H1 (cell line): Measurements from ENCODE around the gene MYO7B. TPM values are rescaled to one million over a fixed set of nuclear protein-coding genes. Genes with fewer than 3 reads are reported as not detected.

Source experiments
- CTCF ChIA-PET: fragments of 300-600 bp; sonication (Branson Sonifier 250); formaldehyde crosslinking; loops from one replicate; lab custom pipeline; 2021; ENCODE audit not compliant: partially characterized antibody; lab: Charles Lee
- POLR2A ChIA-PET: fragments of 300-600 bp; sonication (Branson Sonifier 250); formaldehyde crosslinking; loops from one replicate; lab custom pipeline; 2021; ENCODE audit warnings: inconsistent platforms; ENCODE audit not compliant: partially characterized antibody; lab: Charles Lee
- DNase-seq, 2 experiments: peaks; one replicate each; pipeline versions ENCODE4 v3.0.0 to v3.0.0-alpha.2; 2010 to 2022; ENCODE audit warnings: low spot score in 2 of 2, low read depth in 1 of 2, mixed read lengths in 1 of 2
- FAIRE-seq: peaks from 2 replicates; lab custom pipeline; 2011; peaks lifted over from hg19 to GRCh38; lab: Jason Lieb, UNC
- H2AFZ ChIP-seq: 2 replicates; pipeline ENCODE4 v1.8.1; 2012; ENCODE audit warnings: low read length, inconsistent platforms
- H2AK5ac ChIP-seq: 2 replicates; pipeline ENCODE4 v1.6.1; 2013; ENCODE audit warnings: low read depth, low read length
- H2BK120ac ChIP-seq: replicated peaks from 2 replicates; pipeline ENCODE3; 2013; ENCODE audit warnings: low read depth, low read length, inconsistent platforms
- H2BK12ac ChIP-seq: 2 replicates; pipeline ENCODE4 v1.6.1; 2013; ENCODE audit warnings: low read depth, low read length
- H2BK15ac ChIP-seq: 2 replicates; pipeline ENCODE4 v1.6.1; 2013; ENCODE audit warnings: low read length
- H2BK20ac ChIP-seq: 2 replicates; pipeline ENCODE4 v1.6.1; 2013; ENCODE audit warnings: low read length
- H2BK5ac ChIP-seq: 2 replicates; pipeline ENCODE4 v1.6.1; 2013; ENCODE audit warnings: low read depth, low read length
- H3K14ac ChIP-seq: 2 replicates; pipeline ENCODE4 v1.6.1; 2013; ENCODE audit warnings: inconsistent platforms; ENCODE audit not compliant: insufficient read length
- H3K18ac ChIP-seq: 2 replicates; pipeline ENCODE4 v1.6.1; 2013; ENCODE audit warnings: low read length; ENCODE audit errors: extremely low read depth
- H3K23ac ChIP-seq: 2 replicates; pipeline ENCODE4 v1.6.1; 2013; ENCODE audit warnings: inconsistent platforms; ENCODE audit not compliant: insufficient read length
- H3K23me2 ChIP-seq: 2 replicates; pipeline ENCODE4 v1.6.1; 2013; ENCODE audit warnings: low read depth, low read length
- H3K27ac ChIP-seq: 2 replicates; pipeline ENCODE4 v1.6.1; 2011; ENCODE audit warnings: low read depth, low read length, inconsistent platforms
- H3K27me3 ChIP-seq, 4 experiments: replicated peaks in 1 of 4; 1 replicate in 1 of 4; 2 replicates in 3 of 4; pipeline versions ENCODE4 v1.6.1 to v1.8.1; 2011 to 2013; ENCODE audit warnings: low read length in 3 of 4, mild to moderate bottlenecking in 3 of 4, inconsistent platforms in 2 of 4, mixed read lengths in 2 of 4, moderate library complexity in 1 of 4; ENCODE audit not compliant: control insufficient read depth in 3 of 4, insufficient read depth in 3 of 4; ENCODE audit errors: extremely low read depth in 1 of 4
- H3K36me3 ChIP-seq, 4 experiments: 2 replicates each; pipeline versions ENCODE4 v1.6.1 to v1.8.1; 2011 to 2013; ENCODE audit warnings: mild to moderate bottlenecking in 4 of 4, low read length in 3 of 4, moderate library complexity in 2 of 4, control low read depth in 1 of 4, inconsistent platforms in 1 of 4; ENCODE audit not compliant: insufficient read depth in 4 of 4, control insufficient read depth in 2 of 4
- H3K4ac ChIP-seq: replicated peaks from 2 replicates; pipeline ENCODE3; 2013; ENCODE audit warnings: low read length, low read depth, mixed read lengths, inconsistent platforms; ENCODE audit not compliant: insufficient read length
- H3K4me1 ChIP-seq, 4 experiments: replicated peaks in 1 of 4; 1 replicate in 1 of 4; 2 replicates in 3 of 4; pipeline versions ENCODE4 v1.6.1 to v1.8.1; 2011 to 2013; ENCODE audit warnings: low read length in 3 of 4, inconsistent platforms in 2 of 4, mixed read lengths in 1 of 4; ENCODE audit not compliant: insufficient read depth in 4 of 4, control insufficient read depth in 3 of 4
- H3K4me2 ChIP-seq, 2 experiments: 2 replicates each; pipeline versions ENCODE4 v1.6.1 to v1.8.1; 2011 to 2013; ENCODE audit warnings: low read depth in 2 of 2, low read length in 2 of 2, control low read depth in 1 of 2, inconsistent platforms in 1 of 2, mild to moderate bottlenecking in 1 of 2; ENCODE audit not compliant: insufficient read depth in 1 of 2
- H3K4me3 ChIP-seq, 4 experiments: fragments of 200-600, 300-600 bp in 1 of 4; sonication (generic), shearing (Covaris generic), sonication (Bioruptor Twin) in 1 of 4; 2 replicates each; pipeline versions ENCODE4 v1.5.1 to v1.8.1; 2011 to 2016; ENCODE audit warnings: low read length in 4 of 4, low read depth in 3 of 4, control low read depth in 2 of 4, inconsistent platforms in 2 of 4, mild to moderate bottlenecking in 2 of 4, mixed read lengths in 1 of 4, moderate library complexity in 1 of 4; ENCODE audit not compliant: insufficient read depth in 2 of 4; ENCODE audit errors: extremely low read depth in 1 of 4
- H3K56ac ChIP-seq: replicated peaks from 2 replicates; pipeline ENCODE3; 2013; ENCODE audit warnings: low read depth, mild to moderate bottlenecking, mixed read lengths, low read length, inconsistent platforms; ENCODE audit not compliant: insufficient read length
- H3K79me1 ChIP-seq: 2 replicates; pipeline ENCODE4 v1.6.1; 2013; ENCODE audit warnings: low read depth, low read length, control low read depth
- H3K79me2 ChIP-seq, 2 experiments: 2 replicates each; pipeline versions ENCODE4 v1.6.1 to v1.8.1; 2012 to 2013; ENCODE audit warnings: low read length in 2 of 2, mild to moderate bottlenecking in 2 of 2, inconsistent platforms in 1 of 2; ENCODE audit not compliant: insufficient read depth in 2 of 2, control insufficient read depth in 1 of 2
- H3K9ac ChIP-seq, 4 experiments: replicated peaks in 1 of 4; 1 replicate in 1 of 4; 2 replicates in 3 of 4; pipeline versions ENCODE4 v1.6.1 to v1.8.1; 2011 to 2013; ENCODE audit warnings: low read depth in 3 of 4, low read length in 3 of 4, control low read depth in 2 of 4, mild to moderate bottlenecking in 2 of 4, moderate library complexity in 2 of 4, inconsistent platforms in 1 of 4; ENCODE audit errors: extremely low read depth in 1 of 4
- H3K9me3 ChIP-seq, 2 experiments: 2 replicates each; pipeline versions ENCODE4 v1.6.1 to v1.8.1; 2012 to 2013; ENCODE audit warnings: mild to moderate bottlenecking in 2 of 2, moderate library complexity in 2 of 2, control low read depth in 1 of 2, inconsistent platforms in 1 of 2, low read depth in 1 of 2, low read length in 1 of 2, mixed read lengths in 1 of 2; ENCODE audit not compliant: insufficient read depth in 2 of 2
- H4K20me1 ChIP-seq, 2 experiments: replicated peaks in 1 of 2; 2 replicates each; pipeline versions ENCODE3 to v1.8.1; 2011 to 2013; ENCODE audit warnings: inconsistent platforms in 2 of 2, low read length in 2 of 2, mild to moderate bottlenecking in 1 of 2; ENCODE audit not compliant: insufficient read depth in 2 of 2, control insufficient read depth in 1 of 2
- H4K5ac ChIP-seq: 2 replicates; pipeline ENCODE4 v1.6.1; 2013; ENCODE audit warnings: low read length, low read depth, mixed read lengths, inconsistent platforms; ENCODE audit not compliant: insufficient read length
- H4K8ac ChIP-seq: 2 replicates; pipeline ENCODE4 v1.8.0; 2013; ENCODE audit warnings: mild to moderate bottlenecking, moderate library complexity, low read length, inconsistent platforms; ENCODE audit not compliant: insufficient read depth; ENCODE audit errors: extremely low read depth
- H4K91ac ChIP-seq: replicated peaks from 2 replicates; pipeline ENCODE3; 2013; ENCODE audit warnings: low read length, mixed read lengths, inconsistent platforms; ENCODE audit not compliant: insufficient read length
- BACH1 ChIP-seq: IDR thresholded peaks from 2 replicates; pipeline ENCODE4 v1.6.1; 2012; ENCODE audit warnings: low read length, improper control_type of control experiment
- CREB1 ChIP-seq: IDR thresholded peaks from 2 replicates; pipeline ENCODE4 v1.6.1; 2012; ENCODE audit warnings: inconsistent platforms
- JUN ChIP-seq: IDR thresholded peaks from 2 replicates; pipeline ENCODE4 v1.6.1; 2011; ENCODE audit warnings: low read depth, mild to moderate bottlenecking, improper control_type of control experiment, low read length
- RNF2 ChIP-seq: fragments of 200-900, 300-1000 bp; sonication (generic); IDR thresholded peaks from 2 replicates; pipeline ENCODE4 v1.7.1; 2016; ENCODE audit warnings: borderline replicate concordance, low read depth, mild to moderate bottlenecking, antibody characterized with exemption, low read length; ENCODE audit not compliant: poor library complexity, severe bottlenecking; ENCODE audit errors: missing control alignments
- SP4 ChIP-seq: IDR thresholded peaks from 2 replicates; pipeline ENCODE4 v1.6.1; 2012; ENCODE audit warnings: low read length, inconsistent platforms
- ZNF274 ChIP-seq: IDR thresholded peaks from 2 replicates; pipeline ENCODE4 v1.7.0; 2012; ENCODE audit warnings: low read length, borderline replicate concordance; ENCODE audit errors: extremely low read depth
- WGBS, 2 experiments: shearing (Covaris generic) in 1 of 2; methylation state at CpG; one replicate each; pipeline versions ENCODE4 v1.1.6 to v1.1.7; 2013 to 2015; ENCODE audit warnings: low lambda C conversion rate in 2 of 2, mixed read lengths in 2 of 2, inconsistent platforms in 1 of 2, low coverage in 1 of 2, missing lambda C conversion rate in 1 of 2; ENCODE audit not compliant: insufficient replicate concordance in 2 of 2, insufficient coverage in 1 of 2, insufficient read length in 1 of 2; ENCODE audit errors: extremely low coverage in 1 of 2, missing lambda C conversion rate in 1 of 2; 5-methylcytosine and 5-hydroxymethylcytosine counted together
- polyA plus RNA-seq, 7 experiments: library from polyadenylated mRNA; depleted of rRNA in 3 of 7; stranded (reverse) in 5 of 7; unstranded in 2 of 7; fragments of >200 nt in 5 of 7; fragments of 200-250 nt in 2 of 7; gene quantifications; 1 replicate in 5 of 7; 2 replicates in 1 of 7; 4 replicates in 1 of 7; pipeline versions ENCODE4 v1.2.1 to v1.2.3, GENCODE V29; 2011 to 2013; ENCODE audit warnings: missing spikeins in 2 of 7, mixed read lengths in 2 of 7
- total RNA-seq: library from RNA; stranded (reverse); fragmentation: NEBNext Ultra II Directional; extraction: Animal tissue kit (Norgen Biotek cat#: 25700); gene quantifications from 2 replicates; pipeline ENCODE4 v1.2.1, GENCODE V29; 2021
- TF ChIP-seq, protein P1 (sequence below), 3 experiments: IDR thresholded peaks; 1 replicate in 2 of 3; 2 replicates in 1 of 3; pipeline versions ENCODE4 v1.5.1 to v1.6.1; 2011; ENCODE audit warnings: low read length in 3 of 3, mild to moderate bottlenecking in 3 of 3, inconsistent platforms in 2 of 3, low read depth in 1 of 3, moderate library complexity in 1 of 3; ENCODE audit not compliant: insufficient read depth in 1 of 3; ENCODE audit errors: control extremely low read depth in 1 of 3

The MYO7B gene
- total and polyA plus RNA-seq, 2 of the 8 experiments (the other 6 are each of a cell fraction or from before 2014, with no cell fraction given), result not detected

DNA sequence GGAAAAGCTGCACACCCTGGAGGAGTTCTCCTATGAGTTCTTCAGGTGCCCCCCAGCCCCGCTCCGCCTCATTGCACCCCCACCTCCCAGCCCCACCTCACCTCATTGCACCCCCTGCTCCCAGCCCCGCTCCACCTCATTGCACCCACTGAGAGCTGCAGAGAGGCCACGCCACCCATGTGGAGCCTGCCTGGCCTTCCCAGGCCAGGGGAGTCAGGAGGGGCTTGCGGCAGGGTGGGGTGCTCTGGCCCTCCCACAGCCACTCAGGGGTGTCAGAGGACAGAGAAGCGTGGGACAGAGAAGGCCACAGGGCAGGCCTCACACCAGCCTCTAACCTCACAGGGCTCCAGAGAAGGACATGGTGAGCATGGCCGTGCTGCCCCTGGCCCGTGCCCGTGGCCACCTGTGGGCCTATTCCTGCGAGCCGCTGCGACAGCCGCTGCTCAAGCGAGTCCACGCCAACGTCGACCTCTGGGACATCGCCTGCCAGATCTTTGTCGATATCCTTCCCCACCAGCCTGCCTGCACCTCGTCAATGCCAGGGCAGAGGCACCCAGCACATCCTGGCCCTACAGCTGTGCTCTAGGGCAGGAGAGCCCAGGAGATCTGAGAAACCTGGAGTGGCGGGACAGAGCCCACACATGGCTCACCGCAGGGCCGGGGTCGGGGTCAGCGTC is 95.5 kb downstream of the MYO7B start:
- H3K18ac ChIP-seq, result no peak overlapping the region
- no peak overlapping the region for H4K91ac ChIP-seq
- no peak overlapping the region for H3K27ac ChIP-seq
- no peak overlapping the region for H3K23ac ChIP-seq
- no peaks in the 10 kb centered on the region for H3K27me3 ChIP-seq
- no peak overlapping the region for H2BK20ac ChIP-seq
- no peak overlapping the region for H3K56ac ChIP-seq
- H3K36me3 ChIP-seq, result no peaks in the 10 kb centered on the region
- H3K4me1 ChIP-seq, result no peaks in the 10 kb centered on the region
- no peaks in the 10 kb centered on the region for H3K79me2 ChIP-seq
- no peaks in the 10 kb centered on the region for H3K23me2 ChIP-seq
- WGBS, 2 experiments, result 91% methylated on average over 13 of the region's 25 CpGs; no CpG with 5 or more reads in 1 of the 2 experiments
- no peak overlapping the region for H3K4me3 ChIP-seq
- H4K20me1 ChIP-seq, result no peaks in the 10 kb centered on the region
- no peak overlapping the region for H4K8ac ChIP-seq
- no peak overlapping the region for H2BK15ac ChIP-seq
- no peaks in the 10 kb centered on the region for H3K9me3 ChIP-seq
- H3K9ac ChIP-seq, result no peak overlapping the region
- H3K4ac ChIP-seq, result no peak overlapping the region
- no peak overlapping the region for H2BK12ac ChIP-seq
- H3K4me2 ChIP-seq, result no peak overlapping the region
- H2BK120ac ChIP-seq, result no peak overlapping the region
- FAIRE-seq, result no peak
- CTCF ChIA-PET, result interaction anchor here (0.6 to 6.4 kb wide), 5 partner anchors 9 to 40 kb away, joined by 3 to 50 read pairs (median 9); no protein-coding TSS in a partner anchor
- H2AK5ac ChIP-seq, result no peak overlapping the region
- no peak overlapping the region for H4K5ac ChIP-seq
- POLR2A ChIA-PET, result interaction anchor here (0.5 to 0.9 kb wide), 2 partner anchors 9 to 237 kb away, joined by 3 read pairs; no protein-coding TSS in a partner anchor
- no peak overlapping the region for H2AFZ ChIP-seq
- no peaks in the 10 kb centered on the region for H3K79me1 ChIP-seq
- no peak for DNase-seq
- H3K14ac ChIP-seq, result no peak overlapping the region
- H2BK5ac ChIP-seq, result no peak overlapping the region; the same call in 1 of the 2 replicates
- TF ChIP-seq BACH1 (no peak), RNF2 (no peak), CREB1 (no peak), JUN (no peak), SP4 (no peak), ZNF274 (no peak)
- TF ChIP-seq, protein P1, sequence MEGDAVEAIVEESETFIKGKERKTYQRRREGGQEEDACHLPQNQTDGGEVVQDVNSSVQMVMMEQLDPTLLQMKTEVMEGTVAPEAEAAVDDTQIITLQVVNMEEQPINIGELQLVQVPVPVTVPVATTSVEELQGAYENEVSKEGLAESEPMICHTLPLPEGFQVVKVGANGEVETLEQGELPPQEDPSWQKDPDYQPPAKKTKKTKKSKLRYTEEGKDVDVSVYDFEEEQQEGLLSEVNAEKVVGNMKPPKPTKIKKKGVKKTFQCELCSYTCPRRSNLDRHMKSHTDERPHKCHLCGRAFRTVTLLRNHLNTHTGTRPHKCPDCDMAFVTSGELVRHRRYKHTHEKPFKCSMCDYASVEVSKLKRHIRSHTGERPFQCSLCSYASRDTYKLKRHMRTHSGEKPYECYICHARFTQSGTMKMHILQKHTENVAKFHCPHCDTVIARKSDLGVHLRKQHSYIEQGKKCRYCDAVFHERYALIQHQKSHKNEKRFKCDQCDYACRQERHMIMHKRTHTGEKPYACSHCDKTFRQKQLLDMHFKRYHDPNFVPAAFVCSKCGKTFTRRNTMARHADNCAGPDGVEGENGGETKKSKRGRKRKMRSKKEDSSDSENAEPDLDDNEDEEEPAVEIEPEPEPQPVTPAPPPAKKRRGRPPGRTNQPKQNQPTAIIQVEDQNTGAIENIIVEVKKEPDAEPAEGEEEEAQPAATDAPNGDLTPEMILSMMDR (IDR thresholded peaks at IDR 0.05; ENCODE audit: control extremely low read depth in 1 of 3, insufficient read depth in 1 of 3, low read depth in 1 of 3, low read length in 3 of 3), result no peak
